HL-60 (cell line): ENCODE results near the gene KDM4C.

ENCODE experiments used
- DNase-seq, 2 experiments: peaks; one replicate each; pipeline ENCODE4 v3.0.0-alpha.2; 2010 to 2020; ENCODE audit warnings: low read depth in 1 of 2, low spot score in 1 of 2
- H3K27ac ChIP-seq: fragments of 250-450 bp; sonication (Bioruptor Pico); replicated peaks from 2 replicates; pipeline ENCODE4 v1.5.1; 2020; ENCODE audit warnings: mild to moderate bottlenecking, moderate library complexity
- H3K27me3 ChIP-seq: fragments of 250-450 bp; sonication (Bioruptor Pico); 2 replicates; pipeline ENCODE4 v1.5.1; 2021; ENCODE audit warnings: mild to moderate bottlenecking, moderate library complexity; ENCODE audit not compliant: insufficient read depth, poor library complexity, severe bottlenecking
- H3K4me3 ChIP-seq: replicated peaks from 2 replicates; pipeline ENCODE4 v1.5.1; 2011; ENCODE audit warnings: mild to moderate bottlenecking, control low read depth, low read length; ENCODE audit not compliant: insufficient read depth
- GABPA ChIP-seq: IDR thresholded peaks from 2 replicates; pipeline ENCODE4 v1.6.1; 2012; ENCODE audit warnings: low read depth
- POLR2AphosphoS5 ChIP-seq: IDR thresholded peaks from 2 replicates; pipeline ENCODE4 v1.6.1; 2012; ENCODE audit warnings: low read depth
- SPI1 ChIP-seq: IDR thresholded peaks from 2 replicates; pipeline ENCODE4 v1.6.1; 2012; ENCODE audit warnings: low read depth, mild to moderate bottlenecking, borderline replicate concordance
- TF ChIP-seq, protein P1 (sequence below): IDR thresholded peaks from 2 replicates; pipeline ENCODE4 v1.6.1; 2012; ENCODE audit warnings: low read depth; ENCODE audit not compliant: insufficient replicate concordance
- TF ChIP-seq, protein P2 (sequence below): IDR thresholded peaks from one replicate; pipeline ENCODE4 v1.5.1; 2011; ENCODE audit warnings: low read length, control low read depth, inconsistent platforms; ENCODE audit not compliant: insufficient read depth

Gene KDM4C

DNA sequence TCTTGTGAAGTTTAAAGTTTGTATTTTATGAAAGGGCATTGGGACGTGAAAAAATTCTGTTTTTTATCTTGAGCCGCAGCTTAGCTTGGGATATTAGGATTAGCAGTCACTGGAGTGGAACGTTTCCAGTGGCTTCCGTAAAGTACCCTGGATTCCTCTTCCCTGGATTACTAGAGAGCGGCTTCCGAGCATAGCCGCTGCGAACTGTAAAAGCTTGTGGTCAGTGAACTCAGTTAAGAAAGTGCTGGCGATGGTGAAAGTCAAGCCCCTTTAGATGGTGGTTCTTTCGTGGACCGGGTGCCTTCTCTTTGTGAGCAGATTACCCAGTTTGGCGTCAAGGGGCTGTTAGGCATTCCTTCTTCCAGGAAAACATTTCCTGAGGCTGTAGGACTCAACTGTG, 168.1 kb downstream of the KDM4C start:
- Histone ChIP-seq H3K4me3 (no peak overlapping the region), H3K27me3 (no peaks in the 10 kb centered on the region), H3K27ac (no peak overlapping the region)
- DNase-seq: no peak
- TF ChIP-seq GABPA (no peak), SPI1 (no peak), POLR2AphosphoS5 (no peak)
- TF ChIP-seq, protein P1, sequence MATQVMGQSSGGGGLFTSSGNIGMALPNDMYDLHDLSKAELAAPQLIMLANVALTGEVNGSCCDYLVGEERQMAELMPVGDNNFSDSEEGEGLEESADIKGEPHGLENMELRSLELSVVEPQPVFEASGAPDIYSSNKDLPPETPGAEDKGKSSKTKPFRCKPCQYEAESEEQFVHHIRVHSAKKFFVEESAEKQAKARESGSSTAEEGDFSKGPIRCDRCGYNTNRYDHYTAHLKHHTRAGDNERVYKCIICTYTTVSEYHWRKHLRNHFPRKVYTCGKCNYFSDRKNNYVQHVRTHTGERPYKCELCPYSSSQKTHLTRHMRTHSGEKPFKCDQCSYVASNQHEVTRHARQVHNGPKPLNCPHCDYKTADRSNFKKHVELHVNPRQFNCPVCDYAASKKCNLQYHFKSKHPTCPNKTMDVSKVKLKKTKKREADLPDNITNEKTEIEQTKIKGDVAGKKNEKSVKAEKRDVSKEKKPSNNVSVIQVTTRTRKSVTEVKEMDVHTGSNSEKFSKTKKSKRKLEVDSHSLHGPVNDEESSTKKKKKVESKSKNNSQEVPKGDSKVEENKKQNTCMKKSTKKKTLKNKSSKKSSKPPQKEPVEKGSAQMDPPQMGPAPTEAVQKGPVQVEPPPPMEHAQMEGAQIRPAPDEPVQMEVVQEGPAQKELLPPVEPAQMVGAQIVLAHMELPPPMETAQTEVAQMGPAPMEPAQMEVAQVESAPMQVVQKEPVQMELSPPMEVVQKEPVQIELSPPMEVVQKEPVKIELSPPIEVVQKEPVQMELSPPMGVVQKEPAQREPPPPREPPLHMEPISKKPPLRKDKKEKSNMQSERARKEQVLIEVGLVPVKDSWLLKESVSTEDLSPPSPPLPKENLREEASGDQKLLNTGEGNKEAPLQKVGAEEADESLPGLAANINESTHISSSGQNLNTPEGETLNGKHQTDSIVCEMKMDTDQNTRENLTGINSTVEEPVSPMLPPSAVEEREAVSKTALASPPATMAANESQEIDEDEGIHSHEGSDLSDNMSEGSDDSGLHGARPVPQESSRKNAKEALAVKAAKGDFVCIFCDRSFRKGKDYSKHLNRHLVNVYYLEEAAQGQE: no peak
- TF ChIP-seq, protein P2, sequence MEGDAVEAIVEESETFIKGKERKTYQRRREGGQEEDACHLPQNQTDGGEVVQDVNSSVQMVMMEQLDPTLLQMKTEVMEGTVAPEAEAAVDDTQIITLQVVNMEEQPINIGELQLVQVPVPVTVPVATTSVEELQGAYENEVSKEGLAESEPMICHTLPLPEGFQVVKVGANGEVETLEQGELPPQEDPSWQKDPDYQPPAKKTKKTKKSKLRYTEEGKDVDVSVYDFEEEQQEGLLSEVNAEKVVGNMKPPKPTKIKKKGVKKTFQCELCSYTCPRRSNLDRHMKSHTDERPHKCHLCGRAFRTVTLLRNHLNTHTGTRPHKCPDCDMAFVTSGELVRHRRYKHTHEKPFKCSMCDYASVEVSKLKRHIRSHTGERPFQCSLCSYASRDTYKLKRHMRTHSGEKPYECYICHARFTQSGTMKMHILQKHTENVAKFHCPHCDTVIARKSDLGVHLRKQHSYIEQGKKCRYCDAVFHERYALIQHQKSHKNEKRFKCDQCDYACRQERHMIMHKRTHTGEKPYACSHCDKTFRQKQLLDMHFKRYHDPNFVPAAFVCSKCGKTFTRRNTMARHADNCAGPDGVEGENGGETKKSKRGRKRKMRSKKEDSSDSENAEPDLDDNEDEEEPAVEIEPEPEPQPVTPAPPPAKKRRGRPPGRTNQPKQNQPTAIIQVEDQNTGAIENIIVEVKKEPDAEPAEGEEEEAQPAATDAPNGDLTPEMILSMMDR: no peak

DNA sequence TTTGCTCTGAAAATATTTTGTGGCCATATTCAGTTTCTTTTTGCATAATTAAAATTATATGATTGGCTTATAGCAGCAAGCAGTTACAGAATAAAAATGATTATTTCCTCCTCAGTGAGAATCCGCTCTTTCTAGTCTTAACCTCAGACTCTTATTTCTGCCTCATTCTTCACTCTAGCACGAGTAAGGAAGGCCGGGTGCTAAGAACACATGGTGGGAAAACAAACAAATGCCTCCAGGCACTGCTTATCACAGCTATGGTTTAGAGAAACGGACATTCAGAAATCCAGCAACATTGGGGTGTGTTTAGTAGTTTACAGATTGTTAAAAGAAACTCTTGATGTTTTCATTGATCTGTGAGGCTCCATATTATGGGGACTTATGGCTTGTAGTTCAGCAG, 168.7 kb downstream of the KDM4C start:
- no peak for DNase-seq
- Histone ChIP-seq H3K27ac (no peak overlapping the region), H3K27me3 (no peaks in the 10 kb centered on the region), H3K4me3 (no peak overlapping the region)
- TF ChIP-seq SPI1: no peak
- TF ChIP-seq, protein P2: no peak
- no peak for TF ChIP-seq GABPA
- no peak for TF ChIP-seq POLR2AphosphoS5
- TF ChIP-seq, protein P1: no peak

DNA sequence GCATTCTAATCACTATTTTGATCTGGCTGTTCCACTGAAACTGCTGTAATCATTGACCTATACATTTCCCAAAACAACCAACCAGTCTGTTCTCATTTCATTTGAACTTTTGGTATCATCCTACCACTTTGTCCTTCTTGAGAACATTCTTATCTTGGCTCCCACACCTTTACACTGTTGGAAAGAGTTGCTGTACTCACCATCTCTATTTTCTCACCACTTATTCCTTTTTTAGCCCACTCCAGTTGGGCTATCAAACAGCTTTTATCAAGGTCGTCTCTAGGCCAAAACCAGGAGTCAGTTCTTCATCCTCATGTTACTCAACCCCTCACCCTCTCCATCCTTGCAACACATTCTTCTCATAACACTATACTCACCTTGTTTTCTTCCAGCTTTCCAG, 170.1 kb downstream of the KDM4C start:
- TF ChIP-seq POLR2AphosphoS5: no peak
- TF ChIP-seq, protein P2: no peak
- no peak for TF ChIP-seq SPI1
- TF ChIP-seq GABPA: no peak
- TF ChIP-seq, protein P1: no peak
- no peak for DNase-seq
- Histone ChIP-seq H3K27ac (no peak overlapping the region), H3K4me3 (no peak overlapping the region), H3K27me3 (no peaks in the 10 kb centered on the region)
